OCI-LY7 (cell line): ENCODE results near the gene MT2A.

ENCODE experiments used
- EZH2phosphoT487 ChIP-seq: fragments of 200-600 bp; sonication (generic); IDR thresholded peaks from 2 replicates; pipeline ENCODE4 v1.6.1; 2018; ENCODE audit warnings: low read depth, borderline replicate concordance, mild to moderate bottlenecking, mixed run types, antibody characterized with exemption, low read length, moderate library complexity, mixed read lengths
- TF ChIP-seq, protein P1 (sequence below): fragments of 200-600 bp; sonication (generic); conservative IDR thresholded peaks from 2 replicates; pipeline ENCODE4 v1.5.1; 2014; ENCODE audit warnings: mild to moderate bottlenecking, antibody characterized with exemption, low read length, moderate library complexity, mixed read lengths

DNA sequence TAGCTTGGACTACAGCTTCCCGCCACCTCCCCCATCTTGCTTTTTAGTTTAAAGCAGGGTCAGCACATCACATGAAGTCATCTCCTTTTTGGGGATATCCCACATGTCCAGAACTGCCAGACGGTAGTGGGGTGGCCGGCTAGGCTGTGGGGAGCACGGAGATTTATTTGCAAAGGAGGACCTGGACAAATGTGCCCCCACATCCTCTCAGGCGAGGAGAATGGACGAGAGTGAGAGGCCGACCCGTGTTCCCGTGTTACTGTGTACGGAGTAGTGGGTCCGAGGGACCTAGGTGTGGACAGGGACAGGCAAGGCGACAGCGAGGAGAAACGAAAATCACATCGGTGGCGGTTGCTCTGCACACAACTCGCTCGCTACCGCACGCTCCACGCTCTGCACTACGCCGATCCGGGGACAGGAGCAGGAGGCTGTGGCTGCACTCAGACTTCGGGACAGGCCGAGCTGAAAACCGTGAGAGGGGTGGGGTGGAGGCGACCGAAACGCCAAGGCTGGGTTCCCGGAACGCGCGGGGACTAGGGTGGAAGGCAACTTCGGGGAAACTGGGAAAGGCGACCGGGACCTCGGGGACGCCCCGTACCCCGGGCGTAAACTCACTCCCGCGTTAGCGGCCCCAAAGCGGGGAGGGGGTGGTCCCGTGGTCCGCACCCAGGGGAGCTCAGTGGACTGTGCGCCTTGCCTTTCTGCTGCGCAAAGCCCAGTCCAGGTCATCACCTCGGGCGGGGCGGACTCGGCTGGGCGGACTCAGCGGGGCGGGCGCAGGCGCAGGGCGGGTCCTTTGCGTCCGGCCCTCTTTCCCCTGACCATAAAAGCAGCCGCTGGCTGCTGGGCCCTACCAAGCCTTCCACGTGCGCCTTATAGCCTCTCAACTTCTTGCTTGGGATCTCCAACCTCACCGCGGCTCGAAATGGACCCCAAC lies 29.7 kb downstream of the MT2A start, which contains the start of gene MT1A:
- TF ChIP-seq, protein P1, sequence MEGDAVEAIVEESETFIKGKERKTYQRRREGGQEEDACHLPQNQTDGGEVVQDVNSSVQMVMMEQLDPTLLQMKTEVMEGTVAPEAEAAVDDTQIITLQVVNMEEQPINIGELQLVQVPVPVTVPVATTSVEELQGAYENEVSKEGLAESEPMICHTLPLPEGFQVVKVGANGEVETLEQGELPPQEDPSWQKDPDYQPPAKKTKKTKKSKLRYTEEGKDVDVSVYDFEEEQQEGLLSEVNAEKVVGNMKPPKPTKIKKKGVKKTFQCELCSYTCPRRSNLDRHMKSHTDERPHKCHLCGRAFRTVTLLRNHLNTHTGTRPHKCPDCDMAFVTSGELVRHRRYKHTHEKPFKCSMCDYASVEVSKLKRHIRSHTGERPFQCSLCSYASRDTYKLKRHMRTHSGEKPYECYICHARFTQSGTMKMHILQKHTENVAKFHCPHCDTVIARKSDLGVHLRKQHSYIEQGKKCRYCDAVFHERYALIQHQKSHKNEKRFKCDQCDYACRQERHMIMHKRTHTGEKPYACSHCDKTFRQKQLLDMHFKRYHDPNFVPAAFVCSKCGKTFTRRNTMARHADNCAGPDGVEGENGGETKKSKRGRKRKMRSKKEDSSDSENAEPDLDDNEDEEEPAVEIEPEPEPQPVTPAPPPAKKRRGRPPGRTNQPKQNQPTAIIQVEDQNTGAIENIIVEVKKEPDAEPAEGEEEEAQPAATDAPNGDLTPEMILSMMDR: no peak
- no peak for TF ChIP-seq EZH2phosphoT487
